ENCODE results near the gene SMYD3. TPM values are rescaled to one million over a fixed set of nuclear protein-coding genes. Genes with fewer than 3 reads are reported as not detected.

SMYD3 gene
- total and polyA plus RNA-seq, 2 donors (not counting 1 experiment from before 2014, with no cell fraction given): 9.7 to 37.2 TPM

DNA sequence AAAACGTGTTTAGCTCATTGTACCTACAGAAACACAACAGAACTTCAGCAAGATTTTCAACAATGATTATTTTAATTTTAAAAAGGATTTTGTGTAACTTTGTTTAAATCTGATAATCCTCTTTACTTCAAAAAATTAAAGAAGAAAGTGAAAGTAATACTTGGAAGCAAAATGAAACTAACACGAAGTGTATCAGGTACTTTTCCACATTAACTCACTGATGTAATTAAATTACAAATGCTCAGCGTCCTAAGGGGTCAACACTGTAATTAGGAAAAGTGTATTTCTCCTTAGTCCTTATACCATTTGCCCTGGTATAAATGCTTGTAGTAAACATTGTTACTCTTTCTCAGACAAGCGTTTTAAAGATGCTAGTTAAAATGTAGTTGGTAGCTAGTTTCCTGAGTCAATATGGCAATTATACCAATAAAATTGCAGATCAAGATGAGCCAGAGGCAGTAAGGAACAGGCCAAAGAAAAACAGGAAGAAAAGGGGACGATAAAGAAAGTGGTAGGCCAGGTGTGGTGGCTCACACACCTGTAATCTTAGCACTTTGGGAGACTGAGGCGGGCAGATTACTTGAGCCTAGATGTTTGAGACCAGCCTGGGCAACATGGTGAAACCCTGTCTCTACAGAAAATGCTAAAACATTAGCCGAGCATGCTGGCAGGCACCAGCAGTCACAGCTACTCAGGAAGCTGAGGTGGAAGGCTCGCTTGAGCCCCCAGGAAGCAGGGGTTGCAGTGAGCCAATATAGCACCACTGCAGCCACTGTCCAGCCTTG, 553.0 kb downstream of the SMYD3 start:
- WGBS (ENCODE audit: insufficient coverage): 27% methylated on average over 4 of the region's 8 CpGs

More for the DNA sequence above, 553.0 kb downstream of the SMYD3 start:
- no peaks in the 10 kb centered on the region for H4K20me1 ChIP-seq (ENCODE audit: control insufficient read depth, insufficient read depth, low read length, poor library complexity, severe bottlenecking)
- no peaks in the 10 kb centered on the region for H3K79me2 ChIP-seq (ENCODE audit: control insufficient read depth, insufficient read depth, low read length)
- H3K9ac ChIP-seq (ENCODE audit: low read length): peak overlapping the region; percentile 71
- intact Hi-C loops (cut with micrococcal nuclease): no loop called here
- Mint-ChIP-seq H3K27me3 (no peaks in the 10 kb centered on the region), H3K4me3 (peak overlapping the region; percentile 86), H3K27ac (peak overlapping the region; percentile 95), H3K9me3 (ENCODE audit: insufficient read depth) (no peaks in the 10 kb centered on the region), H3K4me1 (peaks cover 40% of the 10 kb centered on the region)
- peak overlapping the region; percentile 75 for H3K4me2 ChIP-seq (replicated peaks; ENCODE audit: low read depth, low read length, poor library complexity, severe bottlenecking)
- peak overlapping the region; percentile 31 to 66 (median 48) for H3K4me3 ChIP-seq (ENCODE audit: control extremely low read depth in 1 of 5, extremely low read depth in 1 of 5, insufficient read depth in 1 of 5, low read depth in 2 of 5, low read length in 4 of 5)
- H3K27ac ChIP-seq (ENCODE audit: low read length in 2 of 2): peak overlapping the region; percentile 86 to 91
- ChIA-PET POLR2A (no interaction called here), CTCF (interaction anchor here (1.5 kb wide), 1 partner anchor 798 kb away, joined by 3 read pairs; no protein-coding TSS in a partner anchor)
- H2AFZ ChIP-seq (ENCODE audit: insufficient read depth, low read depth, low read length, poor library complexity, severe bottlenecking): peak overlapping the region; percentile 80
- DNase-seq (peak; percentile 50), ATAC-seq (ENCODE audit: low read depth) (peak; percentile 64)
- H3K27me3 ChIP-seq (replicated peaks in 1 of 4; ENCODE audit: control extremely low read depth in 1 of 4, control insufficient read depth in 3 of 4, insufficient read depth in 4 of 4, low read length in 3 of 4): no peaks in the 10 kb centered on the region
- no peaks in the 10 kb centered on the region for H3K36me3 ChIP-seq (replicated peaks in 1 of 2; ENCODE audit: control extremely low read depth in 1 of 2, control insufficient read depth in 1 of 2, extremely low read depth in 1 of 2, insufficient read depth in 2 of 2, low read length in 1 of 2)
- TF ChIP-seq EZH2 (IDR thresholded peaks at IDR 0.05; ENCODE audit: borderline replicate concordance, insufficient read depth, low read depth, low read length, poor library complexity, severe bottlenecking): no peak
- TF ChIP-seq, protein P1, sequence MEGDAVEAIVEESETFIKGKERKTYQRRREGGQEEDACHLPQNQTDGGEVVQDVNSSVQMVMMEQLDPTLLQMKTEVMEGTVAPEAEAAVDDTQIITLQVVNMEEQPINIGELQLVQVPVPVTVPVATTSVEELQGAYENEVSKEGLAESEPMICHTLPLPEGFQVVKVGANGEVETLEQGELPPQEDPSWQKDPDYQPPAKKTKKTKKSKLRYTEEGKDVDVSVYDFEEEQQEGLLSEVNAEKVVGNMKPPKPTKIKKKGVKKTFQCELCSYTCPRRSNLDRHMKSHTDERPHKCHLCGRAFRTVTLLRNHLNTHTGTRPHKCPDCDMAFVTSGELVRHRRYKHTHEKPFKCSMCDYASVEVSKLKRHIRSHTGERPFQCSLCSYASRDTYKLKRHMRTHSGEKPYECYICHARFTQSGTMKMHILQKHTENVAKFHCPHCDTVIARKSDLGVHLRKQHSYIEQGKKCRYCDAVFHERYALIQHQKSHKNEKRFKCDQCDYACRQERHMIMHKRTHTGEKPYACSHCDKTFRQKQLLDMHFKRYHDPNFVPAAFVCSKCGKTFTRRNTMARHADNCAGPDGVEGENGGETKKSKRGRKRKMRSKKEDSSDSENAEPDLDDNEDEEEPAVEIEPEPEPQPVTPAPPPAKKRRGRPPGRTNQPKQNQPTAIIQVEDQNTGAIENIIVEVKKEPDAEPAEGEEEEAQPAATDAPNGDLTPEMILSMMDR (IDR thresholded peaks at IDR 0.05): no peak
- peaks cover 25 to 34% of the 10 kb centered on the region in 2 donors for H3K4me1 ChIP-seq (ENCODE audit: control insufficient read depth in 2 of 2, insufficient read depth in 2 of 2, low read length in 2 of 2)
- peaks cover 0 to 5% (median 0%) of the 10 kb centered on the region in 3 donors for H3K9me3 ChIP-seq (ENCODE audit: control extremely low read depth in 1 of 3, control insufficient read depth in 2 of 3, insufficient read depth in 1 of 3, low read length in 2 of 3)
